GM21526 (cell line): ENCODE measurements around the gene FFAR4.

ENCODE experiments used
- ATAC-seq: cut with Tn5 transposase; IDR thresholded peaks from one replicate; pipeline ENCODE4 v1.9.1; 2021; ENCODE audit warnings: moderate library complexity; ENCODE audit not compliant: unreplicated experiment, low FRiP score

Gene FFAR4

DNA sequence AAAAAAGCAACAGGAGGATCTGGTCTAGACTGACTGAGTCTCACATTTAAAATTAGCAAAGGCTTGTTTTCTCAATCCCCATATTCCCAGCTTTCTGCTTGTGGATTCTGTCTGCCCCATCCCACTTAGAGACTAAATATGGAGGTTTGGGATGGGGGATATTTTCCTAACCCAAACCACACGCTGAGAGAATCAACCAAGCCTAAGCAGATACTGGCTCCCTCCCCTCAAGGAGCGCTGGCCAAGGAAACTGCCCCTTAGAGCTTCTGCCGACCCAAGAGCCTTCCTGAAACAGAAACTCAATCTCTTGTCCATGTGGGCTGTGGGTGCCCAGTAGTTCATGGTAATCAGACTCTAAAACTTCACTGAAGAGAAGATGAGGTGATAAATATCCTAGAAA is 3.9 kb downstream of the FFAR4 start:
- ATAC-seq = no peak

DNA sequence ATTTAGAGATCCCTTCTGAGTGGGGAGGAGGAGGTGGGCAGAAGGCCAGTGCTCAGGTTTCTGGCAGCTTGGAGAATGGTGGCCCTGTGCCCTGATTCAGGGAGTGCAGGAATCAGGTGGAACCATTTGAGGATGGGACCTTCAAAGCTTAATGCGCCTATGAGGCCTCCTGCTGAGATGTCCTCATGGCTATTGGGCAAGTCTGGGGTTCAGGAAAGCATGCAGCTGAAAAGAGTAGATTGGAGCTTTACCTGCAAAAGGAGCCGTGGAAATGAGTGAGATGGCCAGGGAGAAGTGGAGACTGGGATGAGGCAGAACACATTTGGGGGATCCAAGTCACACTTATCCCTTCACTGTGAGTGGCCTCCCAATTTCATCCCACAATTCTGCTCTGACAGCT is 6.1 kb downstream of the FFAR4 start:
- no peak for ATAC-seq

DNA sequence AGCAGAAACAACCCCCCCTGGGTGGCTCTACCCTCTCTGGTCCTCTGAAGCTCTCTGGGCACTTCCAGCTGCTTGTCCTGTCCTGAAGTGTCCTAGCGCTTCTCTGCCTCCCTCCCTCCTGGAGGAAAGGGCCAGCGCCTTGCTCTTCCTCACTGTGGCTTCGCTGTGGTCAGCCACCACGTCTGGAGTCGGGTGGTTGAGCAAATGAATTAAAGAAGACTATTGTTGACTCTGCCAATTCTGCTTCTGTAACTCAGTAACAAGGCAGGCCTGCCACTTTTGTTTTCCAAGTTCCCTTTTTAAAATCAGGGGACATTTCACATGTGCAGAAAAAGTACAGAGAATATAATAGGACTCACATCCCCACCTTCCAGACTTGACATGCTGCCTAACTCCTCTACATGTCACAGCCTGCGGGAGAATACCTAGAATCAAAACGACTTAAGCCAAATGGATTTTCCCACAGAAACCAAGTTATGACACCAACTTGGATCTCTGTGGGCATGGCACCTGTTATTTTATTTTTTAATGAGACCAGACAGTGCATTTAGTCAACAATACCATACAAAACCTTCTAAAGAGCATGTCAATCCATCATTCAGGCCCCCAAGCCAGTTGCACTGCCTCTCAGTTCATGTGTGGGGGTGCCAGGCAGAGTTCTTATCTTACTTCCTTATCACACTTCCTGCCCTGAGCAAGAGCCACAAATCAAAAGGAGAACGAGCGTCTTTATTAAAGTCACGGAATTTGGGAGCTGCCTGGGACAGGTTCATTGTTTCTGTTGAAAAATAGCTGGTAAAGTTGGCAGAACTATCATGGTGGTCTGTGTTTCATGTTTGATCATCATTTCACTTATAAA is 6.8 kb downstream of the FFAR4 start:
- no peak for ATAC-seq

DNA sequence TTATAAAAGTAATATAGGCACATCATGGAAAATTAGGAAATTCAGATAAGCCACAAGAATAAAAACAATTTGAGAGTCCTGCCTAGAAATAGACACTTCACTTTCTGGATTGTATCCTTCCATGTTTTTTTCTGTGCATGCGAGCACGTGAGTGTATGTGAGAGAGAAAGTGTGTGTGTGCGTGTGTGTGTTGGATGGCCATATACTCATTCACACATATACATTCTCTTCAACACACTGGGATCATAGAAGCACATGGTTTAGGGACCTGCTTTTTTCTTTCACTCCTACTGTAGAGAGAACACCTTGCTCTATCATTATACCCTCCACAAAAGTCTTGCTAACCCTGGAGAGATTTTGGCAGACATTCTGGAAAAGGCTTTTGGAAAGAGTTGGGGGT is 7.5 kb downstream of the FFAR4 start:
- ATAC-seq = no peak

DNA sequence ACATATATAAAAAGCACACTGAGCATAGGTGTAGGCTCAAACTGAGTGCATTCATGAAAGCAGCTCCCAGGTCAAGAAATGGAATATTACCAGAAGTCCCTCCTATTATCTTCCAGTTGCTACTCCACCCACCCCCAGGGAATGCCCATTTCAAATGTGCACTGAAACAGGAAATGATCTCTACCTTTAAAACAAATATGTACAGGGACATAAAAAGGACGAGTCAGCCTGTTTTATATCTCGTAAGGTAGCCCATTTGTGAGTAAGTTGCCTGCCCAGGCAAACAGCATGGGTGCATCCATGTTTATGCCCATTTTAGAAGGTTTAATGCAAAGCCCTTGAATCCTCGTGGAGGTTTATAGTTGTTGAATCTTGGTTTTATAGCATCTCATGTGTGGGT is 10.4 kb downstream of the FFAR4 start:
- ATAC-seq = no peak

DNA sequence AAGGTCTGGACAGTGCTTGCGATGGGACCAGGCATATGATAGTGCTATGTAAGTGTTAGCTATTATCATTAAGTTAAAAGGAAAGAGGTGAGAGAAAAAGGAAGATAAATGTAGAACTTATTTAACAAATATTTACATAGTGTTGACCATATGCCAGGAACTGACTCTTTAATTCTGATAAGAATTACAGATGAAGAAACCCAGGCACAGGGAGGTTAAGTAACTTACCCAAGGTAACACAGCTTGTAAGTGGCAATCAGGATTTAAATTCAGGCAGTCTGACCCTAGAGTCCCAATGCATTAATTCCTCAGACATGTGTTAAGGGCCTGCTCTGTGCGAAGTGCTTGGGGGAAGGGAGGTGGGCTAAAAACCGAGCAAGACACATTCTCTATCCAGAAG is 11.1 kb downstream of the FFAR4 start:
- no peak for ATAC-seq

DNA sequence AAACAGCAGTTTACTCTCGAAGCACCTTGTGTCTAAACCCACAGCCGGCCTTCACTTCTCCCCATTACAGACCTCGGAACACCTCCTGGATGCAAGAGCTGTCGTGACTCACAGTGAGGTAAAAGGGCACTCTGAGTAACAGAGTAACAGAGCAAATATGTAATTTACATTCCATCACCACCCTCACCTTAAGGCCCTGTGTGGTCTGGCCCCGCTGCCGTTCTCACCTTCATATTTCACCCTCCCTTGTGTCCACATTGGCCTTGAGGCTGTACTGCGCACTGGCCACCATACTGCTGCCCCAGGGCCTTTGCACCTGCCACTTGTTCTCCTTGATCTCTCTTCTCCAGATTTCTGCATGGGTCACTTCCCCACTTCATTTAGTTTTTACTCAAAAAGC is 12.6 kb downstream of the FFAR4 start:
- no peak for ATAC-seq

DNA sequence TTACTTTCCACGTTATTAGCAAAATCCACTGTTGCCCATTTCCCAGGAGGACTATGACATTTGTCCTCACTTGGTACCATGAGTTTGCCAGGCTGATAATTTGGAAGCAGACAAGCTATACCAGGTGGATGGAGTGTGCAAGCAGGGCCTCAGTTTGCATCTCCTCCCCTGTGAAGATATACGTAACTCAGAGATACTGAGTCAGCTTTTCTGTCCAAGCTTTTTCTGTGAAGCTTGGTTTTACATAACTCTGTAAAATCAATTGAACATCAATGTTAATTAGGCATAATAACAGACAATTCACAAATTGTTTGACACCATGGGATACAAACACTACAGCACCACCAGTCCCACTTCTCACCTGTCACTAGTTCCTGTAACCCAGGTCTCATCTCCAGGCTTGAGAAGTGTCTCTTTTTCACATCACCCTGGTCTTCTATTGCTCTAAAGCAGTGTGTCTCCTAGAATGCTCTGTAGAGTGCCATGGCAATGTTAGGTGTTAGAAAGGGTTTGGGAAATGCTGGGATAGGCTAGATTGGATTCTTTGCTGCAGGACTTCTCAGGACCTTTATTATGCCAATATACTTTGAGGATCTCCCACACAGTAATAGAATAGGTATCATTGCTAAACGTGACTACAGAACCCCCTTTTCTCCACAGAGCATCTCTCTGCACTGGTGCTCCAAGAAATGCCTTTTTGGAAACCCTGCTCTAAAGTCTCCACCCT is 13.7 kb downstream of the FFAR4 start:
- ATAC-seq = no peak

DNA sequence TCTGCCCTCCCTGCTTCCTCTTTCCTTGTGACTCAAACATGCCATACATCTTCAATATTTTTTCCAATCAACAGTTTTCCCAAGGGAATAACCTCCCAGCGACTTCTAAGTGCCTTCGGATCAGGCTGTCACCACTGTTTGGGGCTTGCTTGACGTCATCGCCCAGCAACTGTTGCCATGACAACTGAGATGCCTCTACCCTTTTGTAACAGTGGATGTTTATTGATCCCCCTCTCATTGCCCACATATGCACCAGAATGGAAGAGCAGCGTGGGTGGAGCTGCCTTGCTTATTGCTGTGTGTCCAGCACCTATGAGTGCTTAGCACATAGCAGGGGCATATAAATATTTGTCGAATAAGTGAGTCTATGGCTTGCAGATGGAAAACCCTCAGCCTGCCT is 14.4 kb downstream of the FFAR4 start:
- no peak for ATAC-seq

DNA sequence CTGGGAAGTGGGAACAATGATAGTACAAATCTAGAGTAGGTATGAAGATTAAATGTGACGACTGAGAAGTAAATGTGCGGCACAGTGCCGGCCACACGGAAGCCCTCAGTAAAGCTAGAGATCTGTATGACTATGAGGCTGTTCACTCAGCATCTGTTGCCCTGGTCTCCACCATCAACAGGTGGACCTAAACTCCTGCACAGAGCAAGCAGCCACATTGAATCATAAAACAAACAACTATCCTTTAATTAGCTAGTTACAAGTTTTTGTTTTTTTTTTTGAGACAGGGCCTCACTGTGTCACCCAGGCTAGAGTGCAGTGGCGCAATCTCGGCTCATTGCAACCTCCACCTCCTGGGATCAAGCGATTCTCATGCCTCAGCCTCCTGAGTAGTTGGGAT is 18.0 kb downstream of the FFAR4 start:
- ATAC-seq = no peak

DNA sequence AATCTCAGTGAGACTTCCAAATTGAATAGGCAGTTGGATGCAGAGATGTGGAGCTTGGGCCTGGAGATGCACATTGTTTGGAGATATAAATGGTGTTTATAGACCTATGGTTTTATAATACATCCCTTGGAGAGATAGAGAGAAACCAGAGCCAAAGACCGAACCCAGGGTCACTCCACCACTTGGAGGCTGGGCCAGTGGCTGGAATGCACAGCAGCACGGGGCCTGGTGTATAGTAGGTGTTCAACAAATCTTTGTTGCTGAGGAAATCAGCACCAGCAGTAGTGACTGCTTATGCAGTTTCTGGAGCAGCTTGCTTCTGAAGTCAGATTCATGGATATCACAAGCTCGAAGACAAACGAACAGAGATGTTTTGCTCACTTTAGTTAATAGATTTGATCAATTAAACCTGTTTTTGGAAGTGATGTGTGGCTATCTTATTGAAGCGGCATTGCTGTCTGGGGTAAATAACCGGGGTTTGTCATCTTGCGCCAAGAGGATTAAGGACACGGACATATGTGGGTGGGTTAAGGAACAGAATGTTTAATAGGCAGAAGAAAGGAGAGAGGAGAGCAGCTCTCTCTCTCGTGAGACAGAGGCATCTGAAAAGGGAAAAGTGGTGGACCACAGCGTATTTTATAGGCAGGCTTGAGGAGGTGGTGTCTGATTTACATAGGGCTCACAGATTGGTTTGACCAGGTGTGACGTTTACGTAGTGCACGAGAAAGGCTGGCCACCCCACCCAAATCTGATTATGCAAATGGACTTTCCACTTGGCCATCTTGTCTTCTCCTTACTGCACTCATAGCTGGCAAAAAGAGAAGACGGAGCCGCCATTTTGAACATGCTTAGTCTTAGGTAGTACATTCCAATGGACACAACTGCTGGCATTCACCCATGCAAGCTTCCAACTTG is 23.4 kb downstream of the FFAR4 start:
- ATAC-seq = no peak

DNA sequence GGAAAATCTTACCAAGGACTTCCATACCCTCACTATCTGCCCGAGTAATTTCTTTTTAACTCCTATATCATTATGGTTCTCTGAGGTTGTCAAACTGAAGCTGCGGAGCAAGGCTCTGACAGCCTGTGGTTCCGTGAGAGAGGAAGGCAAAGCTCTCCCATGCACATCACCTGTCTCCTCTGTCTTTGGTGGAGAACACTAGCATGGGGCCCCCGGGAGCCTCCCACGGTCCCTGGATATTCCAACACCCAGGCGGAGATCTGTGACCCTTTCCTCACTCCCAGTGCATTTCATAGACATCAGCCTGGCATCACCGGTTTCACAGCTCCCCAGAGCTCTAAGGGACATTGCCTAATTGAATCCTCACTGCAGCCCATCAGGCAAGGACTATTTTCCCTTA is 24.2 kb downstream of the FFAR4 start:
- ATAC-seq = no peak

DNA sequence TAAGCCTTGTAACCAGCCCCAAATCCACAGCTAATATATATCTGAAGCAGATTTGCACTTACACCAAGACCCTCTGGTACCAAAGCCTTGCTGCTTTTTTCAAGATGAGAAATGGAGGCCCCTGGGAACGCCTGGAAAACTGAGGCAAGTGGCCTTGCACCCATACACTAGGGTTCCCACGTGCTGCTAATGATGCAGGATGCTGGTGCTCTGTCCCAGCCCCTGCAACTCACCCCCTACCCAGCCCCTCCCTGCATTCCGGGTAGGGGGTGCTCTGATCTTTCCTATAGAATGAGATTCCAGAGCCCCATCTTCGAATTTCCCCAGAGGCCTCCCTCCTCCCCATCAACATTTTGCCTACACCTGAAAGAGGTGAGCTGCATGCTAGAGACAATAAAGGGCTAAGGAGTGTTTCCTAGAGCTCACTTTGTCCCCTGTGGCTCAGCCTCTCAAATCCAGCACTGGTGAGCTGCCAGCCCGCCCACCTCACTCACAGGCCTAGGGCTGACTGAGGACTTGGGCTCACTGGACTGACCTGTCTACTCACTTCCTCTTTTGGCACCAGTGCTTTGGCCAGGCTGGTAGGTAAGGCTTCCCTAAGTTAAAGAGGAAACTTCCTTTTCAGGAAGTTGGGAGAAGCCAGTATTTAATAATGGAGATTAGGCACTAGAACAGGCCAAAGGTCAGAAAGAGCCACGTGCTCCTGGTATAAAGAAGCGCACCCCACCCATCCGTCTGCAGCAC is 24.8 kb downstream of the FFAR4 start:
- ATAC-seq = no peak

DNA sequence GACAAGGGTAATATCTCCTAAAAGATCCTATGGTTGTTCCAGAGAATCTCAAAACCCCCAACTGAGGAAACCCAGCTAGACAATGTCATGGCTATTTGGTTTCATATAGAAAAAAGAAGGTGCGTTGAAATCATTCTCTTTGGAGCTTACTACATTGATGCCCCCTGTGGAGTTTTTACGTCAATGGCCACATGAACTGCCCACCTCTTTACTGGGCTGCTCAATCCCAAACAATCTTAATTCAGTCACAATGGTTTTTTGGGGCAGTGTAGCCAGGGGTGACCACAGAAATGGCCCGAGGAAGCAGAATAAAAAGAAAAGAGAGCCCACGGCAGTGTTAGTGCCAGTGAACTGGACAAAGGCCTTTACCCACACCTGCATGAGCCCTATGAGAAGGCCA is 26.8 kb downstream of the FFAR4 start:
- ATAC-seq = no peak

DNA sequence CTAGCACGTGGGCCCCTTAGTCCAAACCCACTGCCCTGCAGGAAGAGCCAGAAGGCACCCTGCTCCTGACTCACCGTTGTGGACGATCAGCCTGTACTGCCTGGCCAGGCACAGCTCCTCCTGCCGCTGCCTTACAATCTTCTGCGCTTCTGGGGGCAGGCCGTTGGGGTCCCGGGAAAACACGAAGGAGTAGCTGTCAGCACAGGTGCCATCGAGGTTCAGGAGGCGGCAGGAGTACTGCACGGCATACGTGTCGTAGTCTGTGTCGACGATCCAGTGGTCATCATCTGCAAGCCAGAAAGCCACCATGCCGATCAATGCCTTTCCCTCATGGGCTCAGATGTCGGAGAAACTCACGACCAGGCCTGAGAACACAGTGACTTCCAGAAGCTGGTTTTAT is 27.3 kb downstream of the FFAR4 start:
- ATAC-seq = no peak

DNA sequence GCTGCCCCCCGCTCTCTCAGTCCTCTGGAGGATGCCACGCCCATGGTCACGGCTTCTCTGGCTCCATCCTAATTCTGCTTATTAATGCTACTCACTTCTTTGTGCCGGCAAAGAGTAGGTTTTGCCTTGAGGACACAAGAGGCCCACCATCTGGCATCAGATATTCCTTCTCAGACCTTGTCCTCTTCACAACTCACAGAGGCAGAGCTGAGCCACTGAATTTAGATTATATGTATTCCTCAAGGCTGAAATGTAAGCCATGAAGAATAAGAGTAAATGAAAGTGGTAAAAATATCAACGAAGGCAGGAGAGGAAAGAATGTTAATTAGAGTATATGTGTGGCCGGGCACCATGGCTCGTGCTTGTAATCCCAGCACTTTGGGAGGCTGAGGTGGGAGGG is 28.1 kb downstream of the FFAR4 start:
- no peak for ATAC-seq

DNA sequence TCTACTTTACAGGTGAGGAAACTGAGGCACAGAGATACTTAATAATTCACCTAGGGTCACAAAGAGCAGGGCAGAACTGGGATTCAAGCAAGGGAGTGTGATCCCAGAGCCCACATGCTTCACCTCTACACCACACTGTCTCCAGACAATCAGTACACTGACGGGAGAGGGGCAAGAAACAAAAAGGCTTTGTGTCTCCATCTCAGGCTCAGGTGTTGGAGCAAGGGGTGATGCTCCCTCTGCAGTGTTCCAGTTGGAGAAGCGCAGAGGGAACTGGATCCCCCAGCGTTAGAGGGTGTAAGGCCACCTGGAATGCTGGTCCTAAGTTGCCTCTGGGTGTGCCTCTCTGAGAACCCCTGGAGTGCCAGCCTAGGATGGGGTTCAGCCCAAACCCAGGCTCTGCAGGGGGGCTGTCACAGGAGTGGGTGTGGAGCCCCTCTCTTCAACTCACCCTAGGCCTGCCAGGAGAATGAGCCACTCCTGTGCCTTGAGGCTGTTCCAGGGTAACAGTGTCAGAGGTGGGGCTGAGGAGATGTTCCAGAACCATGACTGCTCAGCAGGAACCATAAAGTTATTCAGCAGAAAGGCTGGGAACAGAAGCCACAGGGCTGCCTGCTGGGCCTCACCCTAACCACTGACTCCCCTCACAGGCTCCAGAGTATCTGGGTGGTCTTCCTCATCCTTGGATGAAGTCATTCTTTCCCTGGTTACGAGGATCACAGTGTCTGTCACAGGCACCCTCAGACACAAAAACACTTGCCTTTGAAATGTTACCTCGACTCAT is 29.1 kb downstream of the FFAR4 start:
- no peak for ATAC-seq

DNA sequence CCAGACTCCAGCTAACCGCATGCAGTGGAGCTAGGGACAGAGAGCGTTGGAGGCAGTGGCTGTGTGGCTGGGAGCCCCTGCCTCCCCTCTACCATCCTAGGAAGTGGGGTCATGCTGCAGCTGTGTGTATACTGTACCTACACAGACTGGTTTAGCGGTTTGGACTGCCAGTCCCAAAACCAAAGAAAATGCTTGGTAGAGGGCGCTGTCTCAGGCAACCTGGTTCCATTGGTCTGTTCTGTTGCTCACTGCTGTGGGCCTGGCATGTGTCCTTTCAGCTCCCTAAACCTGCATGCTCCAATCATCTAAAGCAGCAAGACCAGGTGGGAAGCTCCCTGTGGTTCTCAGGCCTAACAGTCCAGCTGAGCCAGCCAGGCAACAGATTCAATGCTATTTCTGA is 30.1 kb downstream of the FFAR4 start:
- no peak for ATAC-seq

DNA sequence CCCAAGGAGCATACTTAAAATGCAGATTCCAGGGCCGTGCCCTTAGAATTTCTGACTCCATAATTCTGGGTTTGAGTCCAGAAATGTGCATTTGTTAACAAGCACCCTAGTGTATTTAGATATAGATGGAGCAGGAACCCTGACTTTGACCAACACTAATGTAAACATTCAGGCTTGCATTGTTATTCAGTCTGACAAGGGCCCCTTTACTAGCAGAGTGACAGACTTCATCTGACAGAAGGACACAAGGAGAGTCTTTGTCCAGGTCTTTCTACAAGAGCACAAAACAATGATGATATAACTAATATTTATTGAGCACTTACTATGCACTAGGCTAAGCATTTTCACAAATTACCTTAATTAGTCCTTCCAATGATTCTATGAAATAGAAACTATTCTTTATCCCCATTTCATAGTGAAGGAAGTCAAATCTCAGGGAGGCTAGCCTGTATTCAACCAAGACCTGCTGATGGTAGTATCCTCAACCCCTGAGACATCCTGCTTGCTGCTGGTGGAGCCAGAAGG is 30.7 kb downstream of the FFAR4 start:
- ATAC-seq = no peak
